SK-N-SH treated with all-trans-retinoic acid at 6 μM for 48 hours (cell line): ENCODE measurements around the gene STK32B.

Source experiments
- ATAC-seq: fragments of 200-7000 bp; cut with Tn5 transposase; 3 replicates; pipeline ENCODE4 v1.9.1; 2020; ENCODE audit warnings: mild to moderate bottlenecking, moderate library complexity
- ARNTL ChIP-seq: fragments of 450-650 bp; formaldehyde crosslinking; IDR thresholded peaks from 2 replicates; pipeline ENCODE4 v1.5.0; 2020; ENCODE audit warnings: low read depth, mild to moderate bottlenecking, moderate library complexity, borderline replicate concordance
- BACH2 ChIP-seq: fragments of 250-450 bp; sonication (Bioruptor Pico); IDR thresholded peaks from 2 replicates; pipeline ENCODE4 v1.9.0; 2021; ENCODE audit warnings: mild to moderate bottlenecking, borderline replicate concordance
- CREB5 ChIP-seq: fragments of 250-450 bp; sonication (Bioruptor Pico); IDR thresholded peaks from 2 replicates; pipeline ENCODE4 v1.5.1; 2020; ENCODE audit warnings: low read depth, mild to moderate bottlenecking, moderate library complexity
- CSDC2 ChIP-seq: fragments of 250-450 bp; sonication (Bioruptor Pico); IDR thresholded peaks from 2 replicates; pipeline ENCODE4 v1.5.0; 2020; ENCODE audit warnings: mild to moderate bottlenecking, moderate library complexity
- CSRNP3 ChIP-seq: fragments of 250-450 bp; sonication (Bioruptor Pico); IDR thresholded peaks from 2 replicates; pipeline ENCODE4 v1.5.1; 2021; ENCODE audit warnings: mild to moderate bottlenecking, moderate library complexity
- ESRRG ChIP-seq: fragments of 250-450 bp; sonication (Bioruptor Pico); IDR thresholded peaks from 2 replicates; pipeline ENCODE4 v1.6.1; 2021; ENCODE audit warnings: mild to moderate bottlenecking
- GLIS3 ChIP-seq: fragments of 250-450 bp; sonication (Bioruptor Pico); IDR thresholded peaks from 2 replicates; pipeline ENCODE4 v1.5.0; 2020; ENCODE audit warnings: mild to moderate bottlenecking, moderate library complexity
- ISL1 ChIP-seq: fragments of 250-450 bp; sonication (Bioruptor Pico); IDR thresholded peaks from 2 replicates; pipeline ENCODE4 v2.1.2; 2022; ENCODE audit warnings: mild to moderate bottlenecking, moderate library complexity
- OSR1 ChIP-seq: fragments of 250-450 bp; sonication (Bioruptor Pico); IDR thresholded peaks from 2 replicates; pipeline ENCODE4 v1.8.0; 2022; ENCODE audit warnings: moderate library complexity, mild to moderate bottlenecking, inconsistent platforms
- POU6F1 ChIP-seq: fragments of 250-450 bp; sonication (Bioruptor Pico); IDR thresholded peaks from 2 replicates; pipeline ENCODE4 v1.8.0; 2021; ENCODE audit warnings: low read depth, mild to moderate bottlenecking, moderate library complexity, borderline replicate concordance
- PPARA ChIP-seq: fragments of 250-450 bp; sonication (Bioruptor Pico); IDR thresholded peaks from 2 replicates; pipeline ENCODE4 v1.5.0; 2020; ENCODE audit warnings: mild to moderate bottlenecking, borderline replicate concordance
- SNAI2 ChIP-seq: fragments of 250-450 bp; sonication (Bioruptor Pico); IDR thresholded peaks from 2 replicates; pipeline ENCODE4 v1.5.0; 2020; ENCODE audit warnings: mild to moderate bottlenecking, moderate library complexity
- TCF4 ChIP-seq: fragments of 250-450 bp; sonication (Bioruptor Pico); IDR thresholded peaks from 2 replicates; pipeline ENCODE4 v1.8.0; 2021; ENCODE audit warnings: mild to moderate bottlenecking, moderate library complexity, borderline replicate concordance
- TOX ChIP-seq: fragments of 250-450 bp; sonication (Bioruptor Pico); IDR thresholded peaks from 2 replicates; pipeline ENCODE4 v1.8.0; 2021; ENCODE audit warnings: mild to moderate bottlenecking, moderate library complexity, borderline replicate concordance
- TSHZ2 ChIP-seq: fragments of 250-450 bp; sonication (Bioruptor Pico); IDR thresholded peaks from 2 replicates; pipeline ENCODE4 v1.5.0; 2020; ENCODE audit warnings: mild to moderate bottlenecking, moderate library complexity
- ZC3H10 ChIP-seq: fragments of 250-450 bp; sonication (Bioruptor Pico); IDR thresholded peaks from 2 replicates; pipeline ENCODE4 v1.5.1; 2021; ENCODE audit warnings: mild to moderate bottlenecking, moderate library complexity
- ZFP3 ChIP-seq: fragments of 250-450 bp; sonication (Bioruptor Pico); IDR thresholded peaks from 2 replicates; pipeline ENCODE4 v1.5.0; 2020; ENCODE audit warnings: mild to moderate bottlenecking, moderate library complexity
- ZFP30 ChIP-seq: fragments of 450-650 bp; formaldehyde crosslinking; IDR thresholded peaks from 2 replicates; pipeline ENCODE4 v1.5.0; 2022; ENCODE audit warnings: mild to moderate bottlenecking, moderate library complexity
- ZNF565 ChIP-seq: fragments of 450-650 bp; formaldehyde crosslinking; conservative IDR thresholded peaks from 2 replicates; pipeline ENCODE4 v1.5.0; 2020; ENCODE audit warnings: low read depth, mild to moderate bottlenecking, moderate library complexity
- ZNF70 ChIP-seq: fragments of 450-650 bp; formaldehyde crosslinking; IDR thresholded peaks from 2 replicates; pipeline ENCODE4 v1.5.0; 2020; ENCODE audit warnings: mild to moderate bottlenecking, moderate library complexity
- ZNF8 ChIP-seq: fragments of 450-650 bp; formaldehyde crosslinking; IDR thresholded peaks from 2 replicates; pipeline ENCODE4 v1.5.0; 2020; ENCODE audit warnings: mild to moderate bottlenecking, moderate library complexity

The STK32B gene

GRCh38 chr4:5096261-5096660, 45.0 kb downstream of the STK32B start:
- TF ChIP-seq GLIS3 (CRISPR knock-in tag) (no peak), SNAI2 (CRISPR knock-in tag) (no peak), BACH2 (no peak), TCF4 (CRISPR knock-in tag) (no peak), ZFP30 (CRISPR knock-in tag) (no peak), TSHZ2 (no peak), ZC3H10 (no peak), ARNTL (CRISPR knock-in tag) (no peak), CSRNP3 (no peak), OSR1 (CRISPR knock-in tag) (no peak), CREB5 (CRISPR knock-in tag) (no peak), ZNF8 (no peak), ESRRG (no peak), ZNF565 (CRISPR knock-in tag) (no peak), ZNF70 (CRISPR knock-in tag) (no peak), PPARA (CRISPR knock-in tag) (no peak)
- ATAC-seq = no peak

- TF ChIP-seq SNAI2 (CRISPR knock-in tag) (no peak), BACH2 (no peak), ISL1 (CRISPR knock-in tag) (no peak), CSRNP3 (no peak), ZNF565 (CRISPR knock-in tag) (no peak), POU6F1 (no peak), CSDC2 (no peak), TCF4 (CRISPR knock-in tag) (no peak), ESRRG (no peak), ZNF70 (CRISPR knock-in tag) (no peak), ZC3H10 (no peak), OSR1 (CRISPR knock-in tag) (no peak), ZFP3 (no peak), ZFP30 (CRISPR knock-in tag) (no peak), TOX (CRISPR knock-in tag) (no peak), ZNF8 (no peak)
- ATAC-seq = no peak
These were observed 46.9 kb downstream of the STK32B start for GRCh38 chr4:5098176-5098575.

GRCh38 chr4:5100336-5100735, 49.1 kb downstream of the STK32B start:
- ATAC-seq = no peak
- TF ChIP-seq CSRNP3 = no peak
